Lung (tissue), 12 donors: ENCODE measurements around the gene DDX24. TPM values are rescaled to one million over a fixed set of nuclear protein-coding genes. Genes with fewer than 3 reads are reported as not detected.

Source experiments
- ATAC-seq: fragments of 200-7000 bp; cut with Tn5 transposase; one replicate; pipeline ENCODE4 v1.9.1; 2020; ENCODE audit warnings: moderate number of reproducible peaks; ENCODE audit not compliant: insufficient read depth, low FRiP score
- DNase-seq, 3 donors: peaks; one replicate each; pipeline ENCODE4 v3.0.0-alpha.2; 2013 to 2017
- H3K27ac ChIP-seq, 2 donors: one replicate each; pipeline ENCODE4 v1.5.1; 2013; ENCODE audit warnings: mild to moderate bottlenecking in 2 of 2, moderate library complexity in 2 of 2, control low read depth in 1 of 2, inconsistent platforms in 1 of 2, low read depth in 1 of 2, low read length in 1 of 2
- H3K27me3 ChIP-seq, 3 donors: one replicate each; pipeline ENCODE4 v1.5.1; 2013; ENCODE audit warnings: low read length in 2 of 3; ENCODE audit not compliant: control insufficient read depth in 3 of 3, insufficient read depth in 3 of 3
- H3K36me3 ChIP-seq, 4 donors: one replicate each; pipeline ENCODE4 v1.5.1; 2013; ENCODE audit warnings: low read length in 4 of 4, mild to moderate bottlenecking in 1 of 4, moderate library complexity in 1 of 4; ENCODE audit not compliant: control insufficient read depth in 4 of 4, insufficient read depth in 4 of 4
- H3K4me1 ChIP-seq, 5 donors: one replicate each; pipeline ENCODE4 v1.5.1; 2013; ENCODE audit warnings: low read length in 5 of 5, mild to moderate bottlenecking in 2 of 5, moderate library complexity in 1 of 5; ENCODE audit not compliant: control insufficient read depth in 5 of 5, insufficient read depth in 5 of 5
- H3K4me3 ChIP-seq: one replicate; pipeline ENCODE4 v1.5.1; 2013; ENCODE audit warnings: mild to moderate bottlenecking, control low read depth, moderate library complexity
- H3K9ac ChIP-seq, 2 donors: one replicate each; pipeline ENCODE4 v1.5.1; 2013; ENCODE audit warnings: low read length in 2 of 2, control low read depth in 1 of 2; ENCODE audit not compliant: insufficient read depth in 1 of 2
- H3K9me3 ChIP-seq, 4 donors: one replicate each; pipeline ENCODE4 v1.5.1; 2013; ENCODE audit warnings: low read length in 3 of 4, mild to moderate bottlenecking in 1 of 4, moderate library complexity in 1 of 4; ENCODE audit not compliant: control insufficient read depth in 4 of 4, insufficient read depth in 3 of 4
- CTCF ChIP-seq: IDR thresholded peaks from 2 replicates; pipeline ENCODE4 v1.5.1; 2012; ENCODE audit warnings: mild to moderate bottlenecking; ENCODE audit errors: control extremely low read depth, extremely low read depth
- WGBS, 2 donors: extraction: QIAGEN DNeasy Blood & Tissue Kit; methylation state at CpG; one replicate each; pipeline ENCODE4 v1.1.7; 2013; 5-methylcytosine and 5-hydroxymethylcytosine counted together
- polyA plus RNA-seq, 2 donors: library from polyadenylated mRNA; stranded (reverse); fragments of 200-250 nt; gene quantifications; one replicate each; pipeline ENCODE4 v1.2.1, GENCODE V29; 2013
- total RNA-seq, 2 donors: library from RNA; depleted of rRNA in 1 of 2; stranded (reverse); fragments of >200 nt in 1 of 2; gene quantifications; one replicate each; pipeline ENCODE4 v1.2.1, GENCODE V29; 2014 to 2021
- donor health status: control.
- donor health status: control.
- donor health status: Bipolar disorder and iron deficiency.
- donor health status: healthy.
- donor health status: DM: yes; HTN: yes; CAD: no.

The DDX24 gene
- total and polyA plus RNA-seq, 4 donors: 78.4 to 138 (median 107) TPM

- Histone ChIP-seq H3K9ac (no peak overlapping the region), H3K4me1 (peaks cover 0 to 4% (median 2%) of the 10 kb centered on the region in 5 donors), H3K27me3 (peaks cover 0 to 6% (median 3%) of the 10 kb centered on the region in 3 donors), H3K4me3 (no peak overlapping the region), H3K27ac (no peak overlapping the region), H3K9me3 (no peaks in the 10 kb centered on the region), H3K36me3 (no peaks in the 10 kb centered on the region)
- no peak for TF ChIP-seq CTCF
- ATAC-seq (no peak), DNase-seq (no peak)
- 71 to 75% methylated on average over 8 of the region's 8 CpGs for WGBS, 2 donors
These were observed 81.4 kb downstream of the DDX24 start for GRCh38 chr14:93999573-93999972.

GRCh38 chr14:93998871-93999403 lies 82.1 kb downstream of the DDX24 start:
- H3K27ac ChIP-seq: no peak overlapping the region
- DNase-seq (no peak), ATAC-seq (no peak)
- H3K9ac ChIP-seq: no peak overlapping the region
- no peaks in the 10 kb centered on the region for H3K36me3 ChIP-seq
- no peak overlapping the region for H3K4me3 ChIP-seq
- H3K27me3 ChIP-seq: peaks cover 0 to 6% (median 3%) of the 10 kb centered on the region in 3 donors
- no peak for TF ChIP-seq CTCF
- peaks cover 0 to 4% (median 2%) of the 10 kb centered on the region in 5 donors for H3K4me1 ChIP-seq
- 89 to 91% methylated on average over 7 of the region's 7 CpGs for WGBS, 2 donors
- no peaks in the 10 kb centered on the region for H3K9me3 ChIP-seq

Other genes starting within 250 kb of the DDX24 start
- 1 to 10 TPM; 3.2 to 4.0 TPM for gene FAM181A, start 153.9 kb downstream of the DDX24 start, total RNA-seq
- gene FAM181A, start 153.9 kb downstream of the DDX24 start, polyA plus RNA-seq: 1 to 10 TPM; 1.9 to 3.4 TPM
- gene ASB2, start 104.6 kb downstream of the DDX24 start, total RNA-seq: 1 to 10 TPM; 2.3 to 3.7 TPM
- 1 to 10 TPM; 1.8 to 2.9 TPM for gene ASB2, start 104.6 kb downstream of the DDX24 start, polyA plus RNA-seq
- not detected for gene CCDC197, start 83.9 kb downstream of the DDX24 start, total RNA-seq
- not detected for gene CCDC197, start 83.9 kb downstream of the DDX24 start, polyA plus RNA-seq
- gene OTUB2, start 54.9 kb downstream of the DDX24 start, total RNA-seq: 1 to 10 TPM; 2.1 to 2.2 TPM
- gene OTUB2, start 54.9 kb downstream of the DDX24 start, polyA plus RNA-seq: under 1 TPM; 0.31 to 0.98 TPM
- 10 to 100 TPM; 14.6 to 23.0 TPM for gene IFI27L1, start 108 bp upstream of the DDX24 start, total RNA-seq
- 10 to 100 TPM; 16.7 to 41.5 TPM for gene IFI27L1, start 108 bp upstream of the DDX24 start, polyA plus RNA-seq
- 100 to 1,000 TPM in 1 of 2 donors, 10 to 100 TPM in 1; 94.1 to 308 TPM for gene IFI27, start 29.5 kb upstream of the DDX24 start, total RNA-seq
- gene IFI27, start 29.5 kb upstream of the DDX24 start, polyA plus RNA-seq: 100 to 1,000 TPM; 447 to 883 TPM
- gene IFI27L2, start 48.4 kb upstream of the DDX24 start, total RNA-seq: 10 to 100 TPM; 27.2 to 38.9 TPM
- gene IFI27L2, start 48.4 kb upstream of the DDX24 start, polyA plus RNA-seq: 100 to 1,000 TPM; 108 to 127 TPM
- 10 to 100 TPM in 1 of 2 donors, 1 to 10 TPM in 1; 5.3 to 25.9 TPM for gene PPP4R4, start 93.1 kb upstream of the DDX24 start, total RNA-seq
- gene PPP4R4, start 93.1 kb upstream of the DDX24 start, polyA plus RNA-seq: 1 to 10 TPM; 1.6 to 2.3 TPM
- gene SERPINA10, start 212.1 kb upstream of the DDX24 start, total RNA-seq: under 1 TPM in 1 of 2 donors, not detected in 1; 0.21 TPM
- gene SERPINA10, start 212.1 kb upstream of the DDX24 start, polyA plus RNA-seq: not detected
- under 1 TPM; 0.34 to 0.77 TPM for gene SERPINA6, start 242.1 kb upstream of the DDX24 start, total RNA-seq
- gene SERPINA6, start 242.1 kb upstream of the DDX24 start, polyA plus RNA-seq: under 1 TPM; 0.18 to 0.35 TPM